HG02678 (cell line): ENCODE measurements around the gene RAD9B.
"Not testable (repeated sequence)": the region's sequence is repeated elsewhere in the genome, so short reads cannot be mapped to it uniquely, and the experiment has no call there.

Experiments
- ATAC-seq: cut with Tn5 transposase; IDR thresholded peaks from one replicate; pipeline ENCODE4 v1.9.1; 2021; ENCODE audit warnings: mild to moderate bottlenecking, moderate library complexity; ENCODE audit not compliant: unreplicated experiment

RAD9B gene

DNA sequence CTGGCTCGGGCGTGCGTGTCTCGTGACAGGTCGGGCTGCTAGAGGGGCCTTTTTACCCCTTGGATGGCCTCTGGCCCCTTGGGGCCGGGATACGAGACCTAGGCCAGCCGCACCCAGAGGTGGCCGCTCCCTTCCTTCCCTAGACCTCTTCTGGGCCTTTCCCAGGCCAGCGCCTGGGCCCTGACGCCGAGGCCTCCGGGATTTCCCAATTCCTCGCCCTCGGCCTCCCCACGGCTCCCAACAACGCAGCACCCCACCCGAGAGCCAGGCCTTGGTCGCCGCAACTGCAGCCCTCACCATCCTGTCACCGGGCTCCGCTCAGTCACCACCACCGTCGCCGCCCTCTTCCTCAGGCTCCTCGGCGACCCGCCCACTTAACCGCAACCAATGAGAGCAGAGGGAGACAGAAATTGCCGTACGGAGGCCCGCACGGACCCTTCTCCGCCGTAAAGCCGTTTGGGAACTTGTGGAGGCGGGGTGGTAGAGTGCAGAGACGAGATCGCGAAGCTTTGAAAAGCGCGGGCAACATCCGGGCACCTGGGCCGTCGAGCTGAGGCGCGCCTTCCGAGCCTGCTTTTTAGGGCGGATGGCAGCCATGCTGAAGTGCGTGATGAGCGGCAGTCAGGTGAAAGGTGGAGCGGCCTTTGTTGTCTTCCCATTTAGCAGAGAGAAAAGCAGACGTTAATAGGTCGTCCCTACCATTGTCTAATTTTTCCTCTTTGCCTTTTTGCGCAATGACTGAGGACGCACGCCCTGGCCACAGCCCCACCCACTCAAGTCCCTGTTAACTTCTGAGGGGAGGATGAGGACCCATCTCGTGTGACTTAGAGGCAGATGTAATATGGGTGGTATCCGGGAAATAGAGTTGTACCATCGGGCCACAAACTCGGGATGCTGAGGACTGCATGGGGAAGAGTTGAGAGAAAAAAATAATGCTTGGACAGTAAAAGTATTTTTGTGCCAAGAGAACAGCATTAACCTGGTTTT is at the start of gene RAD9B, which contains the start of gene VPS29:
TSS of gene RAD9B (plus strand) at position 580 of the 987 bp plus-strand sequence. CDS start at position 587, 7 bp downstream.
TSS of gene VPS29 (minus strand) at position 360 of the 987 bp plus-strand sequence. CDS start at position 300, 60 bp downstream.
- peak; percentile 92 for ATAC-seq

DNA sequence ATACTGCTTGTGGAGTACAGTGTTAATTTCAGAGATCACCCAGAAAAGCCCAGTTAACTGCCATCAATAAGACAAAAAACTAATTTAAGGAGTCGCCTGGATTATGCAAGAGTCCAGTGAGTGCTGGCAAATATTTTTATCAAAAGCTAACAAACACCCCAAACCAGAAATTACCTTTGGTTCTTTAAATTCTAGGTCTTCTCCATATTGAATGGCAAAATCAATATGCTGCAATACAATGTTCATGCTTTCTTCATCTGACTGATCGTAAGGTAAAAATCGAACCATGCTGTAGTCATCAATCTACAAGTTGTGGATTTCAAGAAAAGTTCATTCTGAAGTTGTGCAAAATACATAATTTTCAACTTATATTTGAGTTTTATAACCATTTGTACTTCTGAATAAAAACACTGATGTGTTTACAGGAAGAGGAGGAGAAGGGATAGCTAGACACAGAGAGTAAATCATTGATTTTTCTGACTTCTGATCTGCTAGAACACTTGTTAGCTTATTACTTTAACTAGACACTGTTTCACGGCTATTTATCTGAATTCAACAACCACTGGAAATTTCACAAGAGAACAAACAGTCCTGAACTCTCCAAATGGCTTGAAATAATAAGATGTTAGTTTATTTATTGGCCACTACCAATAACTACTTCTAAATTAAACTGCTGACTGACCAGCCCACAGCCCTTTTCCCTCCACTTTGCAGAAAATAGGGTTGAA is 48.4 kb upstream of the RAD9B start:
- no peak for ATAC-seq

DNA sequence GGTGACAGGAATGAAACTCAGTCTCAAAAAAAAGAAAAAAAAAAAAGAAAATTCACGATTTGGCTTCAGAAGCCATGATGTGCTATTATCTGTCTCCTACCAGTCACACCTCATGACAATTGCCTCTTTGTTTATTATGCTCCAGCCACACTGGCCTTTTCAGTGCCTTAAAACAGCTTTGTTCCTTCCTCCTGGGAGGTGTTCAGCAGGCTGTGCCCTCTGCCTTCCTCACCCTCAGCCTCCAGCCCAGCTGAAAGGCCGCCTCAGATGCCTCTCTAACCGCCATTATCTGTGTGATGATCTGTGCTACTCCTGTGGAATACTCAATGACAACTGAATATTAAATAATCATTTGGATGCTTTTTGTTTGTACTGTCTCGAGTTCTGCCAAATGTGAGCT is 43.4 kb upstream of the RAD9B start:
- no peak for ATAC-seq

DNA sequence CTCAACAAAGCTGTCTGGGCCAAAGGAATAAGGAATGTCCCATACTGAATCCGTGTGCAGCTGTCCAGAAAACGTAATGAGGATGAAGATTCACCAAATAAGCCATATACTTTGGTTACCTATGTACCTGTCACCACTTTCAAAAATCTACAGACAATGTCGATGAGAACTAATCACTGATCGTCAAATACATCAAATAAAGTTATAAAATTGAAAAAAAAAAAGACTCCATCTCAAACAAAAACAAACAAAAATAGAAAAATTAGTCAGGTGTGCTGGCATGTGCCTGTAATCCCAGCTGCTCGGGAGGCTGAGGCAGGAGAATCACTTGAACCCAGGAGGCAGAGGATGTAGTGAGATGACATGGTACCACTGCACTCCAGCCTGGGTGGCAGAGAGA is 40.9 kb upstream of the RAD9B start:
- not testable (repeated sequence) for ATAC-seq

DNA sequence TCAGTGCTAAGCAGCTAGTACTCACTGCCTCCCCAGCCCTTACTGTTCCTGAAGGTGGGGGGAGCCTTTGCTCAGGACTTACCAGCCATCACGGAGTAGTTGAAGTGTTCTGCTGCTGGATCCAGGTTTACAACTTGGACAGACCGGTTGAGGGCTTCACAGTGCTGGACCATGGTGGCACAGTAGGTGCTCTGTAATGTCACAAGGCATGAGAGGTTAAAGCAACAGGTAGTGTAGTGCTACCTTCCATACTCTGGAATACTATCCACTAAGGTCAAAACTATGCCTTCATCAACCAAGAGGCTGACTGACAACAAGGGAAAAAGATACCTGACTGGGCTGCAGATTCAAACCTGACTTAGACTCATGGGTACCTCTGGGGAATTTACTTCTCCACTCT is 37.1 kb upstream of the RAD9B start:
- ATAC-seq, result no peak

DNA sequence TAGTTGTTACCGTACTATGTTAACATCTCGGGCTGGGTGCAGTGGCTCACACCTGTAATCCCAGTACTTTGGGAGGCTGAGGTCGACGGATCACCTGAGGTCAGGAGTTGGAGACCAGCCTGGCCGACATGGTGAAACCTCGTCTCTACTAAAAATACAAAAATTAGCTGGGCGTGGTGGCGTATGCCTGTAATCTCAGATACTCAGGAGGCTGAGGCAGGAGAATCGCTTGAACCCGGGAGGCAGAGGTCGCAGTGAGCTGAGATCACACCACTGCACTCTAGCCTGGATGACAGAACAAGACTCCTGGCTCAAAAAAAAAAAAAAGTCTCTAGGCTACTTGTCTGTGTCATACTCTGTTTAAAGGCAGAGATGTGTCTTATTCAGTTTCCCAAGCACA is 36.4 kb upstream of the RAD9B start:
- ATAC-seq, result not testable (repeated sequence)

DNA sequence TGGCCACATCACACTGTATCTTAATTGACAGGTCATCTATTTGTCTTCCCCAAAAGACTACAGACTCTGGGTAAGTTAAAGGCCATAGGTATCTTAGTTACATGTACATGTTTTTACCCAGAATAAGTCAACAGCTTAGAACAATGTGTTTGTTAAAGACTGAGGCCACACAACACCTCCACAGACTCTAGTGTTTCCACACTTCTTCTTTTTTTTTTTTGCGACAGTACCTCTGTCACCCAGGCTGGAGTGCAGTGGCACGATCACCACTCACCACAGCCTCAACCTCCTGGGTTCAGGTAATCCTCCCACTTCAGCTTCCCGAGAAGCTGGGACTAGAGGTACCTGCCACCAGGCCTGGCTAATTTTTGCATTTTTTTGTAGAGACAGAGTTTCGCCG is 35.3 kb upstream of the RAD9B start:
- ATAC-seq, result no peak

DNA sequence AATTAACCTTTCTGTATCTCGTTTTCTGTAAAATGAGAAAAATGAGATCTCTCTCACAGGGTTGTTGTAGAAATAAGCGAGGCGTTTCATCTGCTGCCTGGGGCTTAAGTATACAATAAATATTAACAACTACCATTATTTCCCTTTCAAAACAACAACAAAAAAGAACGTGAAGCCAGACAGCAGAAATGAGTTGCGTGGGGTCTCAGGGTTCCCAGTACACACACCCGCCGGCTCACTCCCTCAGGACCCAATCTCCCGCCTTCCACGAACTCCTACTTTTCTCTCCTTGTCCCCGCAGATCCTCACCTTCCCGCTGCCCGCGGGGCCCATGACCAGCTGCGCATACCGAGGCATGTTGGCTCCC is 34.3 kb upstream of the RAD9B start:
- no peak for ATAC-seq

DNA sequence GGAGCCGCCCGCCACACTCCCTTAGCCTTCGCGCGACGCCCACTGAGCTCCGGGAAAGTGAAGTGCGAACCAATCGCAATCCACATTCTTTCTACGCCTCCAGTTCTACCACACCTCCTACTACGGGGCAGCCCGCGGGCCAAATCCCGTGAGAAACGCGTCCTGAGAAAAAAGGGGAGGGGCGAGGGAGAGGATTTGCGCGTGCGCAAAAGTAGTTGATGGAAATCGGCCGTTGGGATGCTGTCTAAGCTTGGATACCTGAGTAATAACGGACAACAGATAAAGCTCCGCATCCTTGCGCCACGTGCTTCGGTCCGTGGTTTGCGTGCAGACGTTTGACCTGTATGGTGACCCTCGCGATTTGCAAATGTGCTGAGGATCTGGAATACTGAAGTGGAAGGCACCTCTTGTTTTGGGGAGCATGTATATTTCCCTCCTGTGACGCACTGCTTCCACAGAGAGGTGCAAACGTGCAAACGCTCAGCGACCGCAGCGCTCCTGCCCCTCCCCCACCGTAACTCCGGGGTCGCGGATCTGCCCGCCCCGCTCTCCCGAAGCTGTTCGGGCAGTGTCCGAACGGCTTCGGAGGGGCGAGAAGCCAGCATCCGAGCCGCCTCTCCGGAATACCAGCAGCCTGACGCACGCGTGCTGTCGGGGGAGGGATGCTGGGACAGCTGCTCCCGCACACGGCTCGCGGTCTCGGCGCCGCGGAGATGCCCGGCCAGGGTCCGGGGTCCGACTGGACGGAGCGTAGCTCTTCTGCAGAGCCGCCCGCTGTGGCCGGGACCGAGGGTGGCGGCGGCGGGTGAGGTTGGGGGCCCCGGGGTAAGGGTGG is 33.7 kb upstream of the RAD9B start, which contains the start of the genes FAM216A and GPN3:
TSS of gene FAM216A (plus strand) at position 632 of the 835 bp plus-strand sequence. CDS start at position 663, 31 bp downstream.
TSS of gene GPN3 (minus strand) at position 44 of the 835 bp plus-strand sequence. CDS start 54 bp downstream, outside the sequence.
- ATAC-seq, result peak; percentile 77

DNA sequence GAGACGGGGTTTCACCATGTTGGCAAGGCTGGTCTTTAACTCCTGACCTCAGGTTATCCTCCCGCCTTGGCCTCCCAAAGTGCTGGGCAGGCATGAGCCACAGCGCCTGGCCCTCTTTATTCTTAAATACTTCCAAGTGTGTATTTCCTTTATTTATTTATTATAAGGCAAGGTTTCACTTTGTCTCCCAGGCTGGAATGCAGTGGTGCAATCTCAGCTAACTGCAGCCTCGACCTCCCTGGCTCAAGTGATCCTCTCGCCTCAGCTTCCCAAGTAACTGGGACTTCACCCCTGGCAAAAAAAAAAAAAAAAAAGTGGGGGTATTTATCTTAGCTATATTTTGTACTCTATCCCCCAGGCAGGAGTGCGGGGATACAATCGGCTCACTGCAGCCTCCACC is 26.7 kb upstream of the RAD9B start:
- no peak for ATAC-seq

DNA sequence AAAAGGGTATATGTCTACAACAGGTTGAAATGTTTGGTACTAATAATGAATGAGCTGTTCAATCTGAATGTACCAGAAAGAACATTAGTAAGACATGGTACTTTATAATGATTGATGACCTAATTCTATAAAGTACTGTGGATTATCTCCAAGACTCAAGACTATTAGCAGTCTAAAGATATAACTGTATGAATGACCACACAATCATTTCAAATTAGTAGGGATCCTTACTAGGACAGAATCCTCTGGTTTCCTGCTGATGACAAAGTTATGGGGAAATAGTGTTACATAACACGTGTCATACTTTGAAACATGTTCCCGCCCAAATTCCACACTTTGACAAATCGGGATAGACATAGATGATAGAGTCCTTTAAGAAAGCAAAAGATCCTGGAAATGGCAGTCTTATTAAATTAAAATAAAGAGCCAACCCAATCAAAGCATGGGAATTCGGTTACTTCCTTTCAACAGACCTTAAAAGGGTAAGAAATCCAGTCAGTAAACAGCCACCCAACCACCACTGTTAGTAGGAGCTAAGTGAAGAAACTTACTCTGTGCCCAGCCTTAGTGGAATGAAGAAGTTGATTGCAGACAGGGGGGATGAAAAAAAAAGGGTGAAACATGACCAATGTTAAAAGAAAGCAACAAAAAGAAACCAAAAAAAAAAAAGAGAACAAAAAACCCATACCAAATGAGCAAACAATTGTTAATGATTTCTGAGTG is 3.0 kb upstream of the RAD9B start:
- ATAC-seq, result no peak

DNA sequence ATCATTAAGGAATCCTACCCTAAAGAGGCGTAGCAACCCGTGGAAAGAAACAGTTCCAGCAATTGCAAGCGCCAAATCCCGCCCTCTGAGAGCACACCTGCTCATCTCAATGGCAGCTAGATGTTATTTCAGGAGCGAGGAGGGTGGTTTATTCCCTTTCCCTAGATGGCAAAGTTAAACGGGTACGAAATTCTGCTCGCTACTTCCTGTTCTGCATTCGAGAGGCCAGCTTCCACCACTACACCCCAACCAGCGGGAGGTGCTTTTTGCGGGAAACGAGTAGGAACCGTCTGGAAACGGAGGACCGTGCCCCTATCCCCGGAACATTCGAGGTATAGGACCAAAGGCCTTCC is 756 bp upstream of the RAD9B start:
- ATAC-seq, result no peak

DNA sequence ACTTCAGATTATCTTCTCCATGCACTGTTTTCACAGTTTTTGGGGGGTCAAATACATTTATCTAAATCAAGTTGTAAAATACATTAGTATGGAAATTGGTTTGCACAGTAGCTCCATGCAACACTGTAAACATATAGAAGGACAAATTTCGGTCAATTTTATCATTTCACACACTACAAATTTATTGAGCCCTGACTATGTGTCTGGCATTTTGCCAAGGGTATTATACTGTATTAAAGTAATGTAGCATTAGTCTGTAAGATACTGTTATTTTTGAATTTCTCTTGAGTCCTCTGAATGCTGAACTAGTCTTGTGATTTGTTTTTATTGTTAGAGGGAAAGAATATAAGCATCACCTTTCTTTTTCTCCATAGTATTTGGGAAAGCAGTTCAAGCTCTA is 1.3 kb downstream of the RAD9B start:
- no peak for ATAC-seq

DNA sequence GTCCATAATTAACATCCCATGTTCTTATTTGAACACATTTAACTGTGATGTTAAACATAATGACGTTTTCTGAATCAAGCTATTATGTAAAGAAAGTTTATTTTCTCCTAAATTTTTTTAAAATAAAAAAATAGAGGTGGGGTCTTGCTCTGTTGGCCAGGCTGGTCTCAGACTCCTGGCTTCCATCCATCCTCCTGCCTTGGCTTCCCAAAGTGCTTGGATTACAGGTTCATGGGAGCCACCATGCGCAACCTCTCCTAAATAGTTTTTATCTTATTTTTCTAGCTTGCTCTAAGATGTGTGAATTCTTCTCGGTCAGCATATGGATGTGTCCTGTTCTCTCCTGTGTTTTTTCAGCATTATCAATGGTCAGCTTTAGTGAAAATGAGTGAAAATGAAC is 3.2 kb downstream of the RAD9B start:
- ATAC-seq, result no peak

DNA sequence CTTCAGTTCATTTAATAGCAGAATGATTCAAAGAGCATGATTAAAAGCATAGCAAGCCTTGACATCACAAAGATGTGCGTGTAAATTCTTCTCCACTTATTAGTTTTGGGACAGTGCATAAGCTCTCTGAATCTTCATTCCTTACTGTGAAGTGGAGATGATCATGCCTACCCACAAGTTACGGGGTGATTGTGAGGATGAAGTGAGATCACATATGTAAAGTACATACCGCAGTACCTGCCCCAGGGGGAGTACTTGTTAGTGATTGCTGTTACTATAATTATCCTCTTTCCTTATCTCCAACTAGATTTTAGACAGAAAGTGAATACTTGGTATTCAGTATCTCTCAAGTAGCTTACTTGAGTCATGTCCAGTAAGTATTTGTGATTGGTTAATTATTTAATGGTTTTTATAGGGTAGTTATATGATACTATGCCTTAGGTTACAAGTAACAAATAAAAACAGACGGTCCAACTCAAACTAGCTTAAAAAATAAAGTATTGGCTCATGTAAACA is 6.0 kb downstream of the RAD9B start:
- no peak for ATAC-seq

DNA sequence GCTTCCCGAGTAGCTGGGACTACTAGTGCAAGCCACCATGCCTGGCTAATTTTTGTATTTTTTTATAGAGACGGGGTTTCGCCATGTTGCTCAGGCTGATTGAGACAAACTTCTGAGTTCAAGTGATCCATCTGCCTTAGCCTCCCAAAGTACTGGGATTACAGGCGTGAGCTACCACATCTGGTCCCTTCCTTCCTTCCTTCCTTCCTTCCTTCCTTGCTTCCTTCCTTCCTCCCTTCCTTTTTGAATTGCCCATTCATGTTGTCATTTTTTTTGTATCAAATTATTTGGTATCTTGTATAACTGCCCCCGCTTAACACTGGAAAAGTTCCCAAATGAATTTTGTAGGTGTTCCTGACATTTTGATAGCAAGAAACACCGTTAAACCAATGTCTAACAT is 11.7 kb downstream of the RAD9B start:
- no peak for ATAC-seq

DNA sequence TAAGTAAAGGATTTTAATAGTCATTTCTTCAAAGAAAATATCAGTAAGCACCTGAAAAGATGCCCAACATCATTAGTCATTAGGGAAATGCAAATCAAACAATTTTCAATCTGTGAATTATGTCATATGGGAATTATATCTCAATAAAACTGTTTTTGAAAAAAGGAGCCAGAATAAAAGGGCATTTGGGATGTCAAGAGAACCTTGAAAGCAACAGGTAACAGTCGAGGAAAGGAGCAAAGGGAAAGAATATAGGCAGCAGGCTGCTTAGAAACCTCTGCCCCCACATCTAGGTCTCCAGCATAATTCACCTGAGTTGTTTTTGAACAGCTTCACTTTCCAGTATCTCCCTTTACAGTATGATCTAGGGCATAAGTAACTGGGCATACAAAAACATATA is 12.2 kb downstream of the RAD9B start:
- no peak for ATAC-seq

DNA sequence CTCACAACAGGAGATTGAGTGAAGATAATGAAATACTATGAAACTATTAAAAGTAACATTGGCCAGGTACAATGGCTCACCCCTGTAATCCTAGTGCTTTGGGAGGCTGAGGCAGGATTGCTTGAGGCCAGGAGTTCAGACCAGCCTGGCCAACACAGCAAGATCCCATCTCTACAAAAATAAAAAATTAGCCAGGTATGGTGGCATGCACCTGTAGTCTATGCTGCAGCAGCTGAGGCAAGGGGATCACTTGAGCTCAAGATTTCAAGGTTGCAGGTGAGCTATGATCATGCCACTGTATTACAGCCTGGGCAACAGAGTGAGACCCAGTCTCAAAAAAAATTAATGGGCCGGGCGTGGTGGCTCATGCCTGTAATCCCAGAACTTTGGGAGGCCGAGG is 14.9 kb downstream of the RAD9B start:
- no peak for ATAC-seq

DNA sequence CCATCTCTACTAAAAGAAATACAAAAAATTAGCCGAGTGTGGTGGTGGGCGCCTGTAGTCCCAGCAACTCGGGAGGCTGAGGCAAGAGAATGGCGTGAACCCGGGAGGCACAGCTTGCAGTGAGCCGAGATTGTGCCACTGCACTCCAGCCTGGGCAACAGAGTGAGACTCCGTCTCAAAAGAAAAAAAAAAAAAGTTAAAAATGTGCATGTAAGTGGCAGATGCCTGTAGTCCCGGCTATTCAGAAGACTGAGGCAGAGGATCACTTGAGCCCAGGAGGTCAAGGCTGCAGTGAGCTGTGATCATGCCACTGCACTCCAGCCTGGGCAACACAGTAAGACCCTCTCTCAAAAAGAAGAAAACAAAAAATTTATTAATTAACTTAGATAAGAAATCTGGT is 15.9 kb downstream of the RAD9B start:
- not testable (repeated sequence) for ATAC-seq
